ENCODE results near the gene CFAP99.

- TF ChIP-seq PAX5 (IDR thresholded peaks at IDR 0.05; ENCODE audit: insufficient read depth, low read length, severe bottlenecking) (no peak), POLR2AphosphoS5 (IDR thresholded peaks at IDR 0.05; ENCODE audit: low read depth, low read length) (no peak), POLR2A (IDR thresholded peaks at IDR 0.05; ENCODE audit: low read depth, low read length) (no peak), SPI1 (IDR thresholded peaks at IDR 0.05; ENCODE audit: low read depth, low read length) (no peak), POU2F2 (IDR thresholded peaks at IDR 0.05; ENCODE audit: low read depth, low read length) (no peak)
Measured at GRCh38 chr4:2417765-2418649, 748 bp upstream of the CFAP99 start, which contains the start of gene ZFYVE28.
